Measurements from ENCODE around the gene NUP107. TPM values are rescaled to one million over a fixed set of nuclear protein-coding genes. Genes with fewer than 3 reads are reported as not detected.

Gene NUP107
- total and polyA plus RNA-seq, 8 donors, result 28.3 to 79.4 (median 77.4) TPM

- H3K27me3 ChIP-seq, result no peaks in the 10 kb centered on the region
- ATAC-seq, result no peak
- no peak for DNase-seq
- H3K9me3 ChIP-seq, result no peaks in the 10 kb centered on the region
- peaks cover 0 to 4% of the 10 kb centered on the region in 2 donors for H3K4me1 ChIP-seq
- intact Hi-C loops (cut with DNase I), result no loop called here
- H3K27ac ChIP-seq, result no peak overlapping the region
- no peaks in the 10 kb centered on the region for H3K36me3 ChIP-seq
- TF ChIP-seq CTCF (IDR thresholded peaks at IDR 0.05), result no peak
- no peak overlapping the region for H3K4me3 ChIP-seq
These were observed 106.7 kb downstream of the NUP107 start for GRCh38 chr12:68793436-68793835.

GRCh38 chr12:68793975-68794652 lies 107.3 kb downstream of the NUP107 start:
- intact Hi-C loops (cut with DNase I), result no loop called here
- Histone ChIP-seq H3K4me3 (no peak overlapping the region), H3K27me3 (no peaks in the 10 kb centered on the region), H3K36me3 (no peaks in the 10 kb centered on the region), H3K4me1 (no peaks in the 10 kb centered on the region), H3K27ac (no peak overlapping the region), H3K9me3 (no peaks in the 10 kb centered on the region)
- no peak for DNase-seq
- TF ChIP-seq CTCF (IDR thresholded peaks at IDR 0.05), result no peak
- no peak for ATAC-seq

GRCh38 chr12:68794653-68795251 lies 108.0 kb downstream of the NUP107 start:
- Histone ChIP-seq H3K27ac (no peak overlapping the region), H3K27me3 (no peaks in the 10 kb centered on the region), H3K9me3 (no peaks in the 10 kb centered on the region), H3K4me3 (no peak overlapping the region), H3K4me1 (no peaks in the 10 kb centered on the region), H3K36me3 (no peaks in the 10 kb centered on the region)
- intact Hi-C loops (cut with DNase I), result no loop called here
- DNase-seq (no peak), ATAC-seq (no peak)
- no peak for TF ChIP-seq CTCF (IDR thresholded peaks at IDR 0.05)

Other genes starting within 250 kb of the NUP107 start
- gene RAP1B, start 76.1 kb upstream of the NUP107 start, total RNA-seq, result 100 to 1,000 TPM; 137 to 171 TPM
- 100 to 1,000 TPM; 154 to 211 (median 185) TPM for gene RAP1B, start 76.1 kb upstream of the NUP107 start, polyA plus RNA-seq (ENCODE audit: insufficient read length in 6 of 6)
- 10 to 100 TPM in 1 of 2 donors, 1 to 10 TPM in 1; 6.3 to 12.3 TPM for gene SLC35E3, start 59.2 kb downstream of the NUP107 start, total RNA-seq
- gene SLC35E3, start 59.2 kb downstream of the NUP107 start, polyA plus RNA-seq (ENCODE audit: insufficient read length in 6 of 6), result 10 to 100 TPM; 16.2 to 21.5 (median 19.2) TPM
- 100 to 1,000 TPM; 136 to 174 TPM for gene MDM2, start 121.2 kb downstream of the NUP107 start, total RNA-seq
- 100 to 1,000 TPM in 4 of 6 donors, 10 to 100 TPM in 2; 89.3 to 142 (median 111) TPM for gene MDM2, start 121.2 kb downstream of the NUP107 start, polyA plus RNA-seq (ENCODE audit: insufficient read length in 6 of 6)
- gene CPM, start 246.2 kb downstream of the NUP107 start, total RNA-seq, result 100 to 1,000 TPM; 194 to 708 TPM
- gene CPM, start 246.2 kb downstream of the NUP107 start, polyA plus RNA-seq (ENCODE audit: insufficient read length in 6 of 6), result 100 to 1,000 TPM; 180 to 463 (median 336) TPM

All from left lung (tissue), 10 donors.